Neural progenitor cell (in vitro differentiated cells): ENCODE data around the gene CLNK.

Experiments
- EZH2 ChIP-seq: fragments of 200-600 bp; sonication (generic); IDR thresholded peaks from 2 replicates; pipeline ENCODE4 v1.6.1; 2017; ENCODE audit warnings: antibody characterized with exemption, mild to moderate bottlenecking, moderate library complexity
- TF ChIP-seq, protein P1 (sequence below): fragments of 200-600 bp; sonication (generic); IDR thresholded peaks from 2 replicates; pipeline ENCODE4 v1.5.1; 2017; ENCODE audit warnings: antibody characterized with exemption, mild to moderate bottlenecking

GRCh38 chr4:10727140-10727880 lies 42.7 kb upstream of the CLNK start:
- TF ChIP-seq, protein P1, sequence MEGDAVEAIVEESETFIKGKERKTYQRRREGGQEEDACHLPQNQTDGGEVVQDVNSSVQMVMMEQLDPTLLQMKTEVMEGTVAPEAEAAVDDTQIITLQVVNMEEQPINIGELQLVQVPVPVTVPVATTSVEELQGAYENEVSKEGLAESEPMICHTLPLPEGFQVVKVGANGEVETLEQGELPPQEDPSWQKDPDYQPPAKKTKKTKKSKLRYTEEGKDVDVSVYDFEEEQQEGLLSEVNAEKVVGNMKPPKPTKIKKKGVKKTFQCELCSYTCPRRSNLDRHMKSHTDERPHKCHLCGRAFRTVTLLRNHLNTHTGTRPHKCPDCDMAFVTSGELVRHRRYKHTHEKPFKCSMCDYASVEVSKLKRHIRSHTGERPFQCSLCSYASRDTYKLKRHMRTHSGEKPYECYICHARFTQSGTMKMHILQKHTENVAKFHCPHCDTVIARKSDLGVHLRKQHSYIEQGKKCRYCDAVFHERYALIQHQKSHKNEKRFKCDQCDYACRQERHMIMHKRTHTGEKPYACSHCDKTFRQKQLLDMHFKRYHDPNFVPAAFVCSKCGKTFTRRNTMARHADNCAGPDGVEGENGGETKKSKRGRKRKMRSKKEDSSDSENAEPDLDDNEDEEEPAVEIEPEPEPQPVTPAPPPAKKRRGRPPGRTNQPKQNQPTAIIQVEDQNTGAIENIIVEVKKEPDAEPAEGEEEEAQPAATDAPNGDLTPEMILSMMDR: no peak
- no peak for TF ChIP-seq EZH2
